ENCODE results near the gene PIK3CB. TPM values are rescaled to one million over a fixed set of nuclear protein-coding genes. Genes with fewer than 3 reads are reported as not detected.
"Not testable (repeated sequence)": the region's sequence is repeated elsewhere in the genome, so short reads cannot be mapped to it uniquely, and the experiment has no call there.

PIK3CB gene
- total RNA-seq, 2 donors from 2014 or later = 20.6 to 32.0 TPM

DNA sequence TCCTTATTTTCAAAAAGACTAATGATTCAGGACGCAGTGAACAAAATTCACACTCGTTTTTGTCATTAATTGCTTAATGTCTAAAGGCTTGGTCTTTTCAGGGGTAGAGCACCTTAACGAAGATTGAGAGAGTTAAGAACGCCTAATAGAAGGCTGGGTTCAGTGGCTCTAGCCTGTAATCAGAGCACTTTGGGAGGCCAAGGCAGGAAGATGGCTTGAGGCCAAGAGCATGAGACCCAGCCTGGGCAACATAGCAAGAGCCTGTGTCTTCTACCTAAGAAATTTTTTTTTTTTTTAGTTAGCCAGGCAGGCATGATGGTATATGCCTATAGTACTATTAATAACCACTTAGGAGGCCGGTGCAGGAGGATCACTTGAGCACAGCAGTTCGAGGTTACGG lies 7.5 kb downstream of the PIK3CB start:
- ATAC-seq (ENCODE audit: insufficient number of reproducible peaks, low FRiP score, low read depth) (no peak), DNase-seq (ENCODE audit: low spot score) (no peak)
- H3K36me3 ChIP-seq = no peaks in the 10 kb centered on the region
- no peak overlapping the region for H3K27ac ChIP-seq
- no peaks in the 10 kb centered on the region for H3K9me3 ChIP-seq
- H3K27me3 ChIP-seq (replicated peaks; ENCODE audit: insufficient read depth) = no peaks in the 10 kb centered on the region
- TF ChIP-seq, protein P1, sequence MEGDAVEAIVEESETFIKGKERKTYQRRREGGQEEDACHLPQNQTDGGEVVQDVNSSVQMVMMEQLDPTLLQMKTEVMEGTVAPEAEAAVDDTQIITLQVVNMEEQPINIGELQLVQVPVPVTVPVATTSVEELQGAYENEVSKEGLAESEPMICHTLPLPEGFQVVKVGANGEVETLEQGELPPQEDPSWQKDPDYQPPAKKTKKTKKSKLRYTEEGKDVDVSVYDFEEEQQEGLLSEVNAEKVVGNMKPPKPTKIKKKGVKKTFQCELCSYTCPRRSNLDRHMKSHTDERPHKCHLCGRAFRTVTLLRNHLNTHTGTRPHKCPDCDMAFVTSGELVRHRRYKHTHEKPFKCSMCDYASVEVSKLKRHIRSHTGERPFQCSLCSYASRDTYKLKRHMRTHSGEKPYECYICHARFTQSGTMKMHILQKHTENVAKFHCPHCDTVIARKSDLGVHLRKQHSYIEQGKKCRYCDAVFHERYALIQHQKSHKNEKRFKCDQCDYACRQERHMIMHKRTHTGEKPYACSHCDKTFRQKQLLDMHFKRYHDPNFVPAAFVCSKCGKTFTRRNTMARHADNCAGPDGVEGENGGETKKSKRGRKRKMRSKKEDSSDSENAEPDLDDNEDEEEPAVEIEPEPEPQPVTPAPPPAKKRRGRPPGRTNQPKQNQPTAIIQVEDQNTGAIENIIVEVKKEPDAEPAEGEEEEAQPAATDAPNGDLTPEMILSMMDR (IDR thresholded peaks at IDR 0.05) = no peak
- peaks cover 0 to 8% of the 10 kb centered on the region in 2 donors for H3K4me1 ChIP-seq (ENCODE audit: control insufficient read depth in 1 of 2, low read depth in 2 of 2)
- no peak overlapping the region for H3K4me3 ChIP-seq

DNA sequence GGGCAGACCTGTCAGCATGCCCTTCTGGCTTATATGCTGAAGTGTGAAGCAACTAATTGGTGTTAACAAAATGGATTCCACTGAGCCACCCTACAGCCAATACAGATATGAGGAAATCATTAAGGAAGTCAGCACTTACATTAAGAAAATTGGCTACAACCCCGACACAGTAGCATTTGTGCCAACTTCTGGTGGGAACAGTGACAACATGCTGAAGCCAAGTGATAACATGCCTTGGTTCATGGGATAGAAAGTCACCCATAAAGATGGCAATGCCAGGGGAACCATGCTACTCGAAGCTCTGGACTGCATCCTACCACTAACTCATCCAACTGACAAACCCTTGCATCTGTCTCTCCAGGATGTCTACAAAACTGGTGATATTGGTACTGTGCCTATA lies 9.4 kb downstream of the PIK3CB start:
- TF ChIP-seq, protein P1 (IDR thresholded peaks at IDR 0.05) = no peak
- H3K4me1 ChIP-seq (ENCODE audit: control insufficient read depth in 1 of 2, low read depth in 2 of 2) = peaks cover 0 to 8% of the 10 kb centered on the region in 2 donors
- no peaks in the 10 kb centered on the region for H3K36me3 ChIP-seq
- no peaks in the 10 kb centered on the region for H3K9me3 ChIP-seq
- no peak overlapping the region for H3K27ac ChIP-seq
- no peak for ATAC-seq (ENCODE audit: insufficient number of reproducible peaks, low FRiP score, low read depth)
- H3K27me3 ChIP-seq (replicated peaks; ENCODE audit: insufficient read depth) = no peaks in the 10 kb centered on the region
- H3K4me3 ChIP-seq = no peak overlapping the region
- no peak for DNase-seq (ENCODE audit: low spot score)

DNA sequence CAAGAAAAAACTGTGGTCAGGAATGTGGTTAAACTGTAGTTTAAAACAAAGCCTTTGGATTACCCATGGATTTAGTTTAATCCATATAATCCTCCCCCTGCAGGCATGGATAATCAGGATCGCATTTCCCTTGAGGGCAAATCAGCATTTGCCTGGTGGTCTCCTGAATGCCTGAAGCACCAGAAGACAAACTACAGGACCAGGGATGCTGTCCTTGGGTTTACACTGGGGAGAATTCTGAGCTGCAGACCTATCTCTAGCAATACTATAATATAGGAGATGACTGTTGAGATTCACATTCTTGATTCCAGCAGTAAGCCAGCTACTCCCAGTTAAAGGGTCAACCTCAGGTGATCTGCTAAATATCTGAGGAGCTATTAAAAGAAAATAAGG lies 10.6 kb downstream of the PIK3CB start:
- no peak for ATAC-seq (ENCODE audit: insufficient number of reproducible peaks, low FRiP score, low read depth)

DNA sequence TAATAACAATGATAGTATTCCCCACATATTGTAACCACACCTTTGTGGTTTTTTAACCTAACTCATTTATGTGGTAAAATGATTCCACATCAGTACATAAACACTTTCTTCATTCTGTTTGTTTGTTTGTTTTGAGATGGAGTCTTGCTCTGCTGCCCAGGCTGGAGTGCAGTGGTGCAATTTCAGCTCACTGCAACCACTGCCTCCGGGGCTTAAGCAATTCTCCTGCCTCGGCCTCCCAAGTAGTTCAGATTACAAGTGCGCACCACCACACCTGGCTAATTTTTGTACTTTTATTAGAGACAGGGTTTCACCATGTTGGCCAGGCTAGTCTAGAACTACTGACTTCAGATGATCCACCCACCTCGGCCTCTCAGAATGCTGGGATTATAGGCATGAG lies 14.3 kb downstream of the PIK3CB start:
- H3K27ac ChIP-seq; H3K9me3 ChIP-seq; H3K36me3 ChIP-seq; H3K27me3 ChIP-seq (replicated peaks; ENCODE audit: insufficient read depth); DNase-seq (ENCODE audit: low spot score); H3K4me3 ChIP-seq; H3K4me1 ChIP-seq (ENCODE audit: control insufficient read depth in 1 of 2, low read depth in 2 of 2); ATAC-seq (ENCODE audit: insufficient number of reproducible peaks, low FRiP score, low read depth): not testable (repeated sequence)

More for the DNA sequence above, 10.6 kb downstream of the PIK3CB start:
- DNase-seq (ENCODE audit: low spot score) = no peak
- no peak overlapping the region for H3K27ac ChIP-seq
- peaks cover 0 to 8% of the 10 kb centered on the region in 2 donors for H3K4me1 ChIP-seq (ENCODE audit: control insufficient read depth in 1 of 2, low read depth in 2 of 2)
- no peaks in the 10 kb centered on the region for H3K9me3 ChIP-seq
- no peaks in the 10 kb centered on the region for H3K27me3 ChIP-seq (replicated peaks; ENCODE audit: insufficient read depth)
- no peak overlapping the region for H3K4me3 ChIP-seq
- TF ChIP-seq, protein P1 (IDR thresholded peaks at IDR 0.05) = no peak
- no peaks in the 10 kb centered on the region for H3K36me3 ChIP-seq

DNA sequence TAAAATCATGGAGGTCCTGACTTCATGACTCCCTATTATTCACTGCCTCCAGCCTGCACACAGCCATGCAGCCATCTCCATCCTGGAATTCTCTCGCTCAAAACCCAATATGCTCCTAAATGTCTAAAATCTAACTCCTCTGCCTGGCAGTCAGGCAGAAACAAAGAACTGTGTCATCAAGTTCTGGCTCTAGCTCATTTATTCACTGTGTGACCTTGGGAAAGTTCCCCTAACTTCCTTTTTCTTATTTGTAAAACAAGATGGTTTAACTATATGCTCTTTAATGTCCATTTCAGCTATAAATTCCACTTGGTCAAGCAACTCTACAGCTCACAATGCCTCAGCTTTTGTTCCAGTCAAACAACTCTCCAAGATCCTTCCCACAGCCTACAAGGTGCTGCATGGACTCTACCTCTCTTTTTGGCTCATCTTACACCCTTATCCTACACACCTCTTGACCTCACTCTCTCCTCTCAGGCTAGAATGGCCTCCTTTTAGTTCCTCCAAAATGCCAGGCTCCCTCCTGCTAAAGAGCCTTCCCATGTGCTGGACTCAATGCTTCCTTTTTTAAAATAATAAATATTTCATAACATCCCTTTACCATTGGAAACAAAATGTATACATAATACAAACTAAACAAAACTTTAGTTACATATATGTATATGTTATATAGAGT lies 16.4 kb downstream of the PIK3CB start:
- TF ChIP-seq, protein P1 (IDR thresholded peaks at IDR 0.05) = no peak
- Histone ChIP-seq H3K9me3 (no peaks in the 10 kb centered on the region), H3K27me3 (replicated peaks; ENCODE audit: insufficient read depth) (no peaks in the 10 kb centered on the region), H3K4me1 (ENCODE audit: control insufficient read depth in 1 of 2, low read depth in 2 of 2) (no peaks in the 10 kb centered on the region), H3K36me3 (no peaks in the 10 kb centered on the region), H3K27ac (no peak overlapping the region), H3K4me3 (no peak overlapping the region)
- DNase-seq (ENCODE audit: low spot score) (no peak), ATAC-seq (ENCODE audit: insufficient number of reproducible peaks, low FRiP score, low read depth) (no peak)

DNA sequence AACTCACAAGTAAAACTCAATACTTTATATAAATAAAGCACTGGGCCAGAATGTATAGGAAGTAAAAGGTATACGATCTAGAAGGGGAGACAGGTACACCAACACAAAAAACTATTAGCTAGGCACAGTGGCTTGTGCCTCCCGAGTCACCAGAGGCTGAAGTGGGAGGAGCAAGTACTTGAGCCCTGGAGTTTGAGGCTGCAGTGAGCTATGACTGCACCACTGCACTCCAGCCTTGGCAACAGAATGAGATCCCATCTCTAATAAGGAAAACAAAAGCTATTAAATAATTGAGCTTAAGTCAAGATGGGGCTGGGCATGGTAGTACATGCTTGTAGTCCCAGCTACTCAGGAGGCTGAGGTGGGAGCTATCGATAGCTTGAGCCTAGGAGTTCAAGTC lies 17.0 kb downstream of the PIK3CB start:
- Histone ChIP-seq H3K27me3 (replicated peaks; ENCODE audit: insufficient read depth) (no peaks in the 10 kb centered on the region), H3K4me3 (no peak overlapping the region), H3K36me3 (no peaks in the 10 kb centered on the region), H3K27ac (no peak overlapping the region), H3K4me1 (ENCODE audit: control insufficient read depth in 1 of 2, low read depth in 2 of 2) (no peaks in the 10 kb centered on the region), H3K9me3 (no peaks in the 10 kb centered on the region)
- TF ChIP-seq, protein P1 (IDR thresholded peaks at IDR 0.05) = no peak
- no peak for ATAC-seq (ENCODE audit: insufficient number of reproducible peaks, low FRiP score, low read depth)
- DNase-seq (ENCODE audit: low spot score) = no peak

Data from thoracic aorta (tissue), 2 donors.